ENCODE data around the gene AHCTF1. TPM values are rescaled to one million over a fixed set of nuclear protein-coding genes. Genes with fewer than 3 reads are reported as not detected.

AHCTF1 gene
- total RNA-seq, 1 experiment from 2014 or later: 112 TPM

GRCh38 chr1:246838118-246838456 is 93.7 kb downstream of the AHCTF1 start:
- H3K27ac Mint-ChIP-seq (ENCODE audit: low read depth, unreplicated experiment): no peak overlapping the region
- TF ChIP-seq CTCF (IDR thresholded peaks at IDR 0.05; ENCODE audit: unreplicated experiment): no peak
- peaks cover 23% of the 10 kb centered on the region for H3K4me1 Mint-ChIP-seq (ENCODE audit: insufficient read depth, unreplicated experiment)
- intact Hi-C loops (cut with micrococcal nuclease): no loop called here
- no peak overlapping the region for H3K4me3 Mint-ChIP-seq (ENCODE audit: unreplicated experiment)
- BruUV-seq (replicated peaks): no TSS peak
- H3K27me3 Mint-ChIP-seq (ENCODE audit: insufficient read depth, unreplicated experiment): no peaks in the 10 kb centered on the region
- POLR2A ChIA-PET: interaction anchor here (0.5 to 1.1 kb wide), 3 partner anchors 64 to 504 kb away, joined by 3 read pairs; no protein-coding TSS in a partner anchor
- CTCF ChIA-PET: interaction anchor here (0.6 kb wide), 1 partner anchor 31 kb away, joined by 4 read pairs; no protein-coding TSS in a partner anchor
- H3K36me3 Mint-ChIP-seq (ENCODE audit: insufficient read depth, unreplicated experiment): peaks cover 52% of the 10 kb centered on the region
- H3K9me3 Mint-ChIP-seq (ENCODE audit: unreplicated experiment): no peaks in the 10 kb centered on the region
- no peak for DNase-seq (ENCODE audit: unreplicated experiment)

DNA sequence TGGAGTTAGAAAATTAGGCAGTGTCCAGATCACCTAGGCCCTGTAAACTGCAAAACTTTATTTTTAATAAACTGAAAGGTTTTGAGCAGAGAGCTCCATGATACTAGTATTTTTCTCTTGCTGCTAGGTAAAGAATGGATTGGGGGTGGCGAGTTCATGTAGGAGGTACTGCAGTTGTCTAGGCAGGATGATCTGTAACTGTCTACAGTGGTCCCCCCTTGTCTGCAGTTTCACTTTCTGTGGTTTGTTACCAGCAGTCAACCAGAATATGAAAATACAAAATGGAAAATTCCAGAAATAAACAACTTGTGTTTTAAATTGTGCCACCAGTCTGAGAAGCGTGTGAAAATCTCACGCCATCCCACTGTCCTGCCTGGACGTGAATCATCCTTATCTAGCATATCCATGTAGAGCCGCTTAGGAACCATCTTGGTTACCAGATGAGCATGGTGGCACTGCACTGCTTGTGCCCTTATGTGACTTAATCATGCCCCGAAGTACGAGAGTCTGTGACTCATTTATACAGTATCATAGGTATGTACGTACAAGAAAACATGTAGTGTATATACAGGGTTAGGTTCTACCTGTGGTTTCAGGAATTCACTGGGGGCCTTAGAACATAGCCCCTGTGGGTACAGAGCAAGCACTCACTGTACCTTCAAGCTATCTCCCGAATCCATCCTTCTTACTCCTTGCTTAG is 94.2 kb downstream of the AHCTF1 start:
- no peak overlapping the region for H3K4me3 Mint-ChIP-seq (ENCODE audit: unreplicated experiment)
- H3K9me3 Mint-ChIP-seq (ENCODE audit: unreplicated experiment): no peaks in the 10 kb centered on the region
- peaks cover 47% of the 10 kb centered on the region for H3K36me3 Mint-ChIP-seq (ENCODE audit: insufficient read depth, unreplicated experiment)
- POLR2A ChIA-PET: interaction anchor here (0.5 to 1.1 kb wide), 4 partner anchors 49 to 505 kb away, joined by 3 read pairs; no protein-coding TSS in a partner anchor
- intact Hi-C loops (cut with micrococcal nuclease): no loop called here
- H3K27me3 Mint-ChIP-seq (ENCODE audit: insufficient read depth, unreplicated experiment): no peaks in the 10 kb centered on the region
- BruUV-seq (replicated peaks): TSS peak; percentile 13
- TF ChIP-seq CTCF (IDR thresholded peaks at IDR 0.05; ENCODE audit: unreplicated experiment): no peak
- peaks cover 23% of the 10 kb centered on the region for H3K4me1 Mint-ChIP-seq (ENCODE audit: insufficient read depth, unreplicated experiment)
- CTCF ChIA-PET: interaction anchor here (0.6 to 0.8 kb wide), 2 partner anchors 32 to 43 kb away, joined by 3 to 4 read pairs; no protein-coding TSS in a partner anchor
- H3K27ac Mint-ChIP-seq (ENCODE audit: low read depth, unreplicated experiment): peak overlapping the region; percentile 63
- peak; percentile 57 for DNase-seq (ENCODE audit: unreplicated experiment)

- no peaks in the 10 kb centered on the region for H3K9me3 Mint-ChIP-seq (ENCODE audit: unreplicated experiment)
- TF ChIP-seq CTCF (IDR thresholded peaks at IDR 0.05; ENCODE audit: unreplicated experiment): no peak
- H3K27me3 Mint-ChIP-seq (ENCODE audit: insufficient read depth, unreplicated experiment): no peaks in the 10 kb centered on the region
- H3K4me3 Mint-ChIP-seq (ENCODE audit: unreplicated experiment): no peak overlapping the region
- intact Hi-C loops (cut with micrococcal nuclease): no loop called here
- POLR2A ChIA-PET: interaction anchor here (0.6 to 2.0 kb wide), 9 partner anchors 9 to 67 kb away, joined by 3 to 7 read pairs (median 3); no protein-coding TSS in a partner anchor
- BruUV-seq (replicated peaks): no TSS peak
- H3K27ac Mint-ChIP-seq (ENCODE audit: low read depth, unreplicated experiment): no peak overlapping the region
- H3K36me3 Mint-ChIP-seq (ENCODE audit: insufficient read depth, unreplicated experiment): peaks cover 35% of the 10 kb centered on the region
- DNase-seq (ENCODE audit: unreplicated experiment): peak; percentile 51
- CTCF ChIA-PET: interaction anchor here (0.8 to 1.4 kb wide), 3 partner anchors 11 to 148 kb away, joined by 3 to 5 read pairs (median 4); no protein-coding TSS in a partner anchor
- H3K4me1 Mint-ChIP-seq (ENCODE audit: insufficient read depth, unreplicated experiment): peaks cover 23% of the 10 kb centered on the region
Measured at GRCh38 chr1:246836209-246836966, 95.4 kb downstream of the AHCTF1 start.

- peaks cover 9% of the 10 kb centered on the region for H3K9me3 Mint-ChIP-seq (ENCODE audit: unreplicated experiment)
- TF ChIP-seq CTCF (IDR thresholded peaks at IDR 0.05; ENCODE audit: unreplicated experiment): no peak
- no peak overlapping the region for H3K4me3 Mint-ChIP-seq (ENCODE audit: unreplicated experiment)
- ChIA-PET CTCF (no interaction called here), POLR2A (no interaction called here)
- H3K27me3 Mint-ChIP-seq (ENCODE audit: insufficient read depth, unreplicated experiment): no peaks in the 10 kb centered on the region
- intact Hi-C loops (cut with micrococcal nuclease): no loop called here
- no peak for DNase-seq (ENCODE audit: unreplicated experiment)
- H3K36me3 Mint-ChIP-seq (ENCODE audit: insufficient read depth, unreplicated experiment): no peaks in the 10 kb centered on the region
- peaks cover 7% of the 10 kb centered on the region for H3K4me1 Mint-ChIP-seq (ENCODE audit: insufficient read depth, unreplicated experiment)
- H3K27ac Mint-ChIP-seq (ENCODE audit: low read depth, unreplicated experiment): no peak overlapping the region
- no TSS peak for BruUV-seq (replicated peaks)
Measured at GRCh38 chr1:246831543-246831942, 100.2 kb downstream of the AHCTF1 start.

All from MCF 10A (cell line).